ENCODE measurements around the gene MAD1L1. TPM values are rescaled to one million over a fixed set of nuclear protein-coding genes. Genes with fewer than 3 reads are reported as not detected.
A peak's percentile ranks its signal among the peaks of the same experiment; 100 is the strongest.

MAD1L1 gene
- total RNA-seq, 4 donors from 2014 or later: 60.3 to 149 (median 73.7) TPM

GRCh38 chr7:2165610-2166594 lies 66.8 kb downstream of the MAD1L1 start:
- H3K36me3 ChIP-seq: peaks cover 0 to 24% (median 0%) of the 10 kb centered on the region in 3 donors
- WGBS, 2 donors: 82 to 83% methylated on average over 27 to 28 of the region's 28 CpGs
- H3K27ac ChIP-seq: peak overlapping the region in 2 of 4 donors; percentile 34 to 54
- TF ChIP-seq EP300 (IDR thresholded peaks at IDR 0.05) (no peak), POLR2A (IDR thresholded peaks at IDR 0.05) (no peak), CTCF (IDR thresholded peaks at IDR 0.05) (no peak)
- H3K27me3 ChIP-seq: no peaks in the 10 kb centered on the region
- no peak overlapping the region for H3K4me3 ChIP-seq
- H3K9me3 ChIP-seq: no peaks in the 10 kb centered on the region
- H3K4me1 ChIP-seq: peaks cover 0 to 30% (median 5%) of the 10 kb centered on the region in 4 donors
- no peak for DNase-seq (ENCODE audit: low spot score in 2 of 2)

GRCh38 chr7:2165239-2165609 lies 67.5 kb downstream of the MAD1L1 start:
- TF ChIP-seq POLR2A (IDR thresholded peaks at IDR 0.05): no peak
- TF ChIP-seq CTCF (IDR thresholded peaks at IDR 0.05): no peak
- no peak for TF ChIP-seq EP300 (IDR thresholded peaks at IDR 0.05)
- Histone ChIP-seq H3K4me3 (no peak overlapping the region), H3K36me3 (peaks cover 0 to 18% (median 0%) of the 10 kb centered on the region in 3 donors), H3K9me3 (no peaks in the 10 kb centered on the region), H3K4me1 (peaks cover 0 to 33% (median 5%) of the 10 kb centered on the region in 4 donors), H3K27me3 (no peaks in the 10 kb centered on the region), H3K27ac (no peak overlapping the region)
- 95 to 96% methylated on average over 10 of the region's 10 CpGs for WGBS, 2 donors
- DNase-seq (ENCODE audit: low spot score in 2 of 2): no peak

GRCh38 chr7:2164646-2165045 lies 68.1 kb downstream of the MAD1L1 start:
- H3K27me3 ChIP-seq: no peaks in the 10 kb centered on the region
- H3K9me3 ChIP-seq: no peaks in the 10 kb centered on the region
- H3K4me1 ChIP-seq: peaks cover 0 to 36% (median 5%) of the 10 kb centered on the region in 4 donors
- DNase-seq (ENCODE audit: low spot score in 2 of 2): no peak
- H3K27ac ChIP-seq: no peak overlapping the region
- H3K36me3 ChIP-seq: peaks cover 0 to 13% (median 0%) of the 10 kb centered on the region in 3 donors
- TF ChIP-seq CTCF (IDR thresholded peaks at IDR 0.05): no peak
- no peak for TF ChIP-seq POLR2A (IDR thresholded peaks at IDR 0.05)
- TF ChIP-seq EP300 (IDR thresholded peaks at IDR 0.05): no peak
- WGBS, 2 donors: 95 to 99% methylated on average over 5 of the region's 5 CpGs
- H3K4me3 ChIP-seq: no peak overlapping the region

GRCh38 chr7:2163600-2164555 lies 68.9 kb downstream of the MAD1L1 start:
- Histone ChIP-seq H3K4me3 (no peak overlapping the region), H3K9me3 (no peaks in the 10 kb centered on the region), H3K36me3 (peaks cover 0 to 13% (median 0%) of the 10 kb centered on the region in 3 donors), H3K27ac (peak overlapping the region in 1 of 4 donors; percentile 43), H3K4me1 (peaks cover 0 to 42% (median 5%) of the 10 kb centered on the region in 4 donors), H3K27me3 (no peaks in the 10 kb centered on the region)
- TF ChIP-seq POLR2A (IDR thresholded peaks at IDR 0.05): no peak
- TF ChIP-seq EP300 (IDR thresholded peaks at IDR 0.05): no peak
- no peak for TF ChIP-seq CTCF (IDR thresholded peaks at IDR 0.05)
- no peak for DNase-seq (ENCODE audit: low spot score in 2 of 2)
- 80 to 84% methylated on average over 21 to 22 of the region's 22 CpGs for WGBS, 2 donors
